ENCODE data around the gene NHSL2.

NHSL2 gene

GRCh38 chrX:72031634-72032033 is 121.0 kb downstream of the NHSL2 start:
- Histone ChIP-seq H3K4ac (ENCODE audit: low read length) (no peak overlapping the region), H2BK5ac (ENCODE audit: low read length) (no peak overlapping the region), H2BK12ac (ENCODE audit: low read length) (no peak overlapping the region), H3K4me2 (ENCODE audit: insufficient read depth, low read length, poor library complexity, severe bottlenecking) (no peak overlapping the region), H3K79me1 (ENCODE audit: low read depth, low read length) (no peaks in the 10 kb centered on the region), H3K14ac (ENCODE audit: low read length) (no peak overlapping the region), H3K27me3 (ENCODE audit: control insufficient read depth in 3 of 3, insufficient read depth in 3 of 3, low read depth in 1 of 3, low read length in 3 of 3) (no peaks in the 10 kb centered on the region), H4K8ac (ENCODE audit: low read depth, low read length) (no peak overlapping the region), H3K4me1 (ENCODE audit: control insufficient read depth in 2 of 2, insufficient read depth in 1 of 2, low read depth in 1 of 2, low read length in 2 of 2) (peaks cover 8 to 10% of the 10 kb centered on the region in 2 donors), H2BK120ac (ENCODE audit: low read depth, low read length) (no peak overlapping the region), H3K23ac (ENCODE audit: low read depth, low read length, poor library complexity) (no peak overlapping the region), H3K18ac (ENCODE audit: low read length) (no peak overlapping the region), H3K9me3 (replicated peaks in 1 of 2; ENCODE audit: control insufficient read depth in 2 of 2, insufficient read depth in 1 of 2, low read depth in 1 of 2, low read length in 2 of 2) (no peaks in the 10 kb centered on the region), H3K4me3 (ENCODE audit: low read length in 2 of 2) (no peak overlapping the region), H2AFZ (ENCODE audit: low read length) (no peak overlapping the region), H4K91ac (ENCODE audit: low read depth, low read length, poor library complexity) (no peak overlapping the region), H3K36me3 (replicated peaks in 1 of 2; ENCODE audit: control insufficient read depth in 2 of 2, insufficient read depth in 2 of 2, low read length in 2 of 2) (peaks cover 0 to 10% of the 10 kb centered on the region in 2 donors), H2AK5ac (ENCODE audit: low read depth, low read length) (no peak overlapping the region), H2BK15ac (ENCODE audit: low read length) (no peak overlapping the region), H3K9ac (ENCODE audit: low read depth, low read length, poor library complexity) (no peak overlapping the region), H3K27ac (replicated peaks; ENCODE audit: low read length) (no peak overlapping the region)
- DNase-seq (ENCODE audit: low spot score), result no peak
- no CpG with 5 or more reads among the region's 5 CpGs for WGBS, 2 donors (ENCODE audit: extremely low coverage in 2 of 2, insufficient read length in 2 of 2, insufficient replicate concordance in 1 of 2)

DNA sequence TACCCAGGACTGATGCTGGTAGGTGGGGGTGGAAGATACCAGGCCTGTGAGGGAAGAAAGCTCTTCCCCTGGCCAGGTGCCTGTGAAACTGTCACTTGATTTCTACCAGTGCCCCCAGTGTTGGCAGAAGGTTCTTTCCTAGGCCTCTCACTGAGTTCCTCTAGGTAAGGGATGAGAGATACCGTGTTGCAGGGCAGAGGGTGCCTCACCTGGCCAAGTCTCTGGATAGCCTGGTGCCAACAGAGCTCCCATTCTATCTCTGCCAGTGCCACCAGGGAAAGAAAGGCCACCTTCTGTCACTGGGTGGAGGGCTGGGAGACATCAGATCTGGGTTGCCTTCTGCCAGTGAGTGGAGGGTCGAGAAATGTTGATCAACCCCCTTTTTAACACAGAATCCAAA is 127.0 kb downstream of the NHSL2 start:
- no peak overlapping the region for H2AFZ ChIP-seq (ENCODE audit: low read length)
- H3K14ac ChIP-seq (ENCODE audit: low read length), result no peak overlapping the region
- no peak overlapping the region for H3K4me2 ChIP-seq (ENCODE audit: insufficient read depth, low read length, poor library complexity, severe bottlenecking)
- no peak overlapping the region for H4K8ac ChIP-seq (ENCODE audit: low read depth, low read length)
- no peak overlapping the region for H3K4ac ChIP-seq (ENCODE audit: low read length)
- H3K27ac ChIP-seq (replicated peaks; ENCODE audit: low read length), result no peak overlapping the region
- H2BK120ac ChIP-seq (ENCODE audit: low read depth, low read length), result no peak overlapping the region
- peaks cover 0 to 3% of the 10 kb centered on the region in 2 donors for H3K4me1 ChIP-seq (ENCODE audit: control insufficient read depth in 2 of 2, insufficient read depth in 1 of 2, low read depth in 1 of 2, low read length in 2 of 2)
- H3K79me1 ChIP-seq (ENCODE audit: low read depth, low read length), result no peaks in the 10 kb centered on the region
- no peak overlapping the region for H2BK15ac ChIP-seq (ENCODE audit: low read length)
- no CpG with 5 or more reads among the region's 2 CpGs for WGBS, 2 donors (ENCODE audit: extremely low coverage in 2 of 2, insufficient read length in 2 of 2, insufficient replicate concordance in 1 of 2)
- DNase-seq (ENCODE audit: low spot score), result no peak
- no peak overlapping the region for H3K9ac ChIP-seq (ENCODE audit: low read depth, low read length, poor library complexity)
- no peak overlapping the region for H4K91ac ChIP-seq (ENCODE audit: low read depth, low read length, poor library complexity)
- H3K23ac ChIP-seq (ENCODE audit: low read depth, low read length, poor library complexity), result no peak overlapping the region
- H2BK5ac ChIP-seq (ENCODE audit: low read length), result no peak overlapping the region
- peaks cover 0 to 11% (median 0%) of the 10 kb centered on the region in 3 experiments for H3K27me3 ChIP-seq (ENCODE audit: control insufficient read depth in 3 of 3, insufficient read depth in 3 of 3, low read depth in 1 of 3, low read length in 3 of 3)
- no peak overlapping the region for H3K18ac ChIP-seq (ENCODE audit: low read length)
- H3K4me3 ChIP-seq (ENCODE audit: low read length in 2 of 2), result no peak overlapping the region
- H3K9me3 ChIP-seq (replicated peaks in 1 of 2; ENCODE audit: control insufficient read depth in 2 of 2, insufficient read depth in 1 of 2, low read depth in 1 of 2, low read length in 2 of 2), result no peaks in the 10 kb centered on the region
- no peak overlapping the region for H2AK5ac ChIP-seq (ENCODE audit: low read depth, low read length)
- no peak overlapping the region for H2BK12ac ChIP-seq (ENCODE audit: low read length)
- H3K36me3 ChIP-seq (replicated peaks in 1 of 2; ENCODE audit: control insufficient read depth in 2 of 2, insufficient read depth in 2 of 2, low read length in 2 of 2), result peaks cover 0 to 3% of the 10 kb centered on the region in 2 donors

GRCh38 chrX:72038016-72038415 is 127.4 kb downstream of the NHSL2 start:
- Histone ChIP-seq H2BK15ac (ENCODE audit: low read length) (no peak overlapping the region), H3K79me1 (ENCODE audit: low read depth, low read length) (no peaks in the 10 kb centered on the region), H3K36me3 (replicated peaks in 1 of 2; ENCODE audit: control insufficient read depth in 2 of 2, insufficient read depth in 2 of 2, low read length in 2 of 2) (peaks cover 0 to 3% of the 10 kb centered on the region in 2 donors), H2BK5ac (ENCODE audit: low read length) (no peak overlapping the region), H2BK12ac (ENCODE audit: low read length) (no peak overlapping the region), H3K18ac (ENCODE audit: low read length) (no peak overlapping the region), H3K14ac (ENCODE audit: low read length) (no peak overlapping the region), H3K4me3 (ENCODE audit: low read length in 2 of 2) (no peak overlapping the region), H3K27me3 (ENCODE audit: control insufficient read depth in 3 of 3, insufficient read depth in 3 of 3, low read depth in 1 of 3, low read length in 3 of 3) (peaks cover 0 to 15% (median 0%) of the 10 kb centered on the region in 3 experiments), H4K91ac (ENCODE audit: low read depth, low read length, poor library complexity) (no peak overlapping the region), H3K4ac (ENCODE audit: low read length) (no peak overlapping the region), H2AK5ac (ENCODE audit: low read depth, low read length) (no peak overlapping the region), H4K8ac (ENCODE audit: low read depth, low read length) (no peak overlapping the region), H3K9ac (ENCODE audit: low read depth, low read length, poor library complexity) (no peak overlapping the region), H2BK120ac (ENCODE audit: low read depth, low read length) (no peak overlapping the region), H3K23ac (ENCODE audit: low read depth, low read length, poor library complexity) (no peak overlapping the region), H3K27ac (replicated peaks; ENCODE audit: low read length) (no peak overlapping the region), H3K4me2 (ENCODE audit: insufficient read depth, low read length, poor library complexity, severe bottlenecking) (no peak overlapping the region), H3K4me1 (ENCODE audit: control insufficient read depth in 2 of 2, insufficient read depth in 1 of 2, low read depth in 1 of 2, low read length in 2 of 2) (peaks cover 0 to 3% of the 10 kb centered on the region in 2 donors), H2AFZ (ENCODE audit: low read length) (no peak overlapping the region), H3K9me3 (replicated peaks in 1 of 2; ENCODE audit: control insufficient read depth in 2 of 2, insufficient read depth in 1 of 2, low read depth in 1 of 2, low read length in 2 of 2) (no peaks in the 10 kb centered on the region)
- DNase-seq (ENCODE audit: low spot score), result no peak
- no CpG with 5 or more reads among the region's 4 CpGs for WGBS, 2 donors (ENCODE audit: extremely low coverage in 2 of 2, insufficient read length in 2 of 2, insufficient replicate concordance in 1 of 2)

DNA sequence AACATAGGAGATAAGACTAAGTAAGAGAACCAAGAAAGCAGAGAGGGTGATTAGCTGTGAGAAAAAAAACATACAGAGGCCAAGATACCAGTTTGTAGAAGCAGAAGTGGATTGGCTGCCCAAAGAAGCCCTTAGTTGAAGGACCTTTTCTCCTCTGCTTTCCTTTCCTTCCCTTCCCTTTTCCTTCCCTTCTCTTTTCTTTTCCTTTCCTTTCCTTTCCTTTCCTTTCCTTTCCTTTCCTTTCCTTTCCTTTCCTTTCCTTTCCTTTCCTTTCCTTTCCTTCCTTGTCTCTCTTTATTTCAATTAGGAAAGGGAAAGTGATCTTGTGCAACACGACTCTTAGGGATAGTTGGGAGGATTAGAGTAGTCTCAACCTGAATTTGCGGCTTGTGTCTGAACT is 128.2 kb downstream of the NHSL2 start:
- Histone ChIP-seq H3K9ac (ENCODE audit: low read depth, low read length, poor library complexity) (no peak overlapping the region), H2BK12ac (ENCODE audit: low read length) (no peak overlapping the region), H2BK5ac (ENCODE audit: low read length) (no peak overlapping the region), H3K27ac (replicated peaks; ENCODE audit: low read length) (no peak overlapping the region), H3K36me3 (replicated peaks in 1 of 2; ENCODE audit: control insufficient read depth in 2 of 2, insufficient read depth in 2 of 2, low read length in 2 of 2) (peaks cover 0 to 4% of the 10 kb centered on the region in 2 donors), H3K18ac (ENCODE audit: low read length) (no peak overlapping the region), H3K79me1 (ENCODE audit: low read depth, low read length) (no peaks in the 10 kb centered on the region), H4K91ac (ENCODE audit: low read depth, low read length, poor library complexity) (no peak overlapping the region), H3K23ac (ENCODE audit: low read depth, low read length, poor library complexity) (no peak overlapping the region), H3K4ac (ENCODE audit: low read length) (no peak overlapping the region), H2BK120ac (ENCODE audit: low read depth, low read length) (no peak overlapping the region), H3K4me1 (ENCODE audit: control insufficient read depth in 2 of 2, insufficient read depth in 1 of 2, low read depth in 1 of 2, low read length in 2 of 2) (peaks cover 0 to 3% of the 10 kb centered on the region in 2 donors), H2BK15ac (ENCODE audit: low read length) (no peak overlapping the region), H3K4me2 (ENCODE audit: insufficient read depth, low read length, poor library complexity, severe bottlenecking) (no peak overlapping the region), H3K27me3 (ENCODE audit: control insufficient read depth in 3 of 3, insufficient read depth in 3 of 3, low read depth in 1 of 3, low read length in 3 of 3) (peaks cover 0 to 15% (median 0%) of the 10 kb centered on the region in 3 experiments), H2AFZ (ENCODE audit: low read length) (no peak overlapping the region), H4K8ac (ENCODE audit: low read depth, low read length) (no peak overlapping the region), H3K4me3 (ENCODE audit: low read length in 2 of 2) (no peak overlapping the region), H2AK5ac (ENCODE audit: low read depth, low read length) (no peak overlapping the region), H3K14ac (ENCODE audit: low read length) (no peak overlapping the region), H3K9me3 (replicated peaks in 1 of 2; ENCODE audit: control insufficient read depth in 2 of 2, insufficient read depth in 1 of 2, low read depth in 1 of 2, low read length in 2 of 2) (no peaks in the 10 kb centered on the region)
- no peak for DNase-seq (ENCODE audit: low spot score)
- WGBS, 2 donors (ENCODE audit: extremely low coverage in 2 of 2, insufficient read length in 2 of 2, insufficient replicate concordance in 1 of 2), result no CpG with 5 or more reads among the region's 2 CpGs
